Neural progenitor cell (in vitro differentiated cells): ENCODE measurements around the gene PDCL2.

Experiments
- EZH2 ChIP-seq: fragments of 200-600 bp; sonication (generic); IDR thresholded peaks from 2 replicates; pipeline ENCODE4 v1.6.1; 2017; ENCODE audit warnings: antibody characterized with exemption, mild to moderate bottlenecking, moderate library complexity
- EZH2phosphoT487 ChIP-seq: fragments of 200-600 bp; sonication (generic); IDR thresholded peaks from 2 replicates; pipeline ENCODE4 v1.6.1; 2017; ENCODE audit warnings: antibody characterized with exemption
- TF ChIP-seq, protein P1 (sequence below): fragments of 200-600 bp; sonication (generic); IDR thresholded peaks from 2 replicates; pipeline ENCODE4 v1.5.1; 2017; ENCODE audit warnings: antibody characterized with exemption, mild to moderate bottlenecking

DNA sequence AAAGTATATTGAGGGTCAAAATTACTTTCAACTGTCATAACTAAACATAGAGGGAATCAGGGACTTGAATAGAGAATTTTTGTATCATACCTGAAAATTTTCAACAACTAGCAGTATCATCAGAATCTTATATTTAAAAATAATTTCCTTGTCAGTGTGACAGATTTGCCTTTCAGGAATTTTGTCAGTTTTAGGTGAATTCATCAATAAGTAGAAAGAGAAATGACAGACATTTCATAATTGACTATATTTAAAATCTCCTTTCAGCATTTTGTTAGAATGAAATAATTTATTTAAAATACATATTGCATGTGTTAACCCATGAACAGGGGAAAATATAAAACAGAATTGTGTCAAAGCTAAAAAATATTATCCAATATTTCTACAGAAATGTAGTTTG lies 8.6 kb upstream of the PDCL2 start:
- TF ChIP-seq, protein P1, sequence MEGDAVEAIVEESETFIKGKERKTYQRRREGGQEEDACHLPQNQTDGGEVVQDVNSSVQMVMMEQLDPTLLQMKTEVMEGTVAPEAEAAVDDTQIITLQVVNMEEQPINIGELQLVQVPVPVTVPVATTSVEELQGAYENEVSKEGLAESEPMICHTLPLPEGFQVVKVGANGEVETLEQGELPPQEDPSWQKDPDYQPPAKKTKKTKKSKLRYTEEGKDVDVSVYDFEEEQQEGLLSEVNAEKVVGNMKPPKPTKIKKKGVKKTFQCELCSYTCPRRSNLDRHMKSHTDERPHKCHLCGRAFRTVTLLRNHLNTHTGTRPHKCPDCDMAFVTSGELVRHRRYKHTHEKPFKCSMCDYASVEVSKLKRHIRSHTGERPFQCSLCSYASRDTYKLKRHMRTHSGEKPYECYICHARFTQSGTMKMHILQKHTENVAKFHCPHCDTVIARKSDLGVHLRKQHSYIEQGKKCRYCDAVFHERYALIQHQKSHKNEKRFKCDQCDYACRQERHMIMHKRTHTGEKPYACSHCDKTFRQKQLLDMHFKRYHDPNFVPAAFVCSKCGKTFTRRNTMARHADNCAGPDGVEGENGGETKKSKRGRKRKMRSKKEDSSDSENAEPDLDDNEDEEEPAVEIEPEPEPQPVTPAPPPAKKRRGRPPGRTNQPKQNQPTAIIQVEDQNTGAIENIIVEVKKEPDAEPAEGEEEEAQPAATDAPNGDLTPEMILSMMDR = no peak
- no peak for TF ChIP-seq EZH2
- no peak for TF ChIP-seq EZH2phosphoT487
